Peyer's patch (tissue), 4 donors: Measurements from ENCODE around the gene NSUN6.
"Not testable (repeated sequence)": the region's sequence is repeated elsewhere in the genome, so short reads cannot be mapped to it uniquely, and the experiment has no call there.

Experiments
- POLR2A ChIP-seq, 2 donors: fragments of 450-650 bp; IDR thresholded peaks; one replicate each; pipeline ENCODE4 v1.5.1; 2017; ENCODE audit warnings: antibody characterized with exemption in 2 of 2, mild to moderate bottlenecking in 2 of 2, moderate library complexity in 2 of 2
- TF ChIP-seq, protein P1 (sequence below), 6 experiments: fragments of 450-650 bp in 4 of 6; fragments of 200-600 bp in 2 of 6; sonication (generic) in 1 of 6; IDR thresholded peaks; one replicate each; pipeline ENCODE4 v1.5.1; 2017 to 2019; ENCODE audit warnings: antibody characterized with exemption in 6 of 6, mild to moderate bottlenecking in 3 of 6, moderate library complexity in 1 of 6

DNA sequence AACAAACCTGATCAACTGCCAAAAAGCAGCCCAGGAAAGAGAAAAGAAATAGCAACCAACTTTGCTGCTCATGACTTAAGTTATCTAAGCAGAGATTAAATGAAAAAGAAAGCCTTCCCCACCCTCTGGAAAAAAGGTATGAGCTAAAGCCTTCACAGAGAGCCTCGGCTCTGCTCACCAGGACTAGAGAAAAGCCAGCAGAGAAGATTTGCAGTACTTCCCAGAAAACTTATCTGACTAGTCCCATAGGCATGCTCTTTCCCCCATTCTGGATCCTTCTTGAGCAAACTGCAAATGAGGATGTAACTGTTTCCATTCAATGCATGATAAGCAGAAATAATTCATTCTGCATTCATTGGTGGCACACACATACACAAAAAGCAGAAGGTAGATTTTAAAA lies 27.7 kb downstream of the NSUN6 start:
- TF ChIP-seq, protein P1, sequence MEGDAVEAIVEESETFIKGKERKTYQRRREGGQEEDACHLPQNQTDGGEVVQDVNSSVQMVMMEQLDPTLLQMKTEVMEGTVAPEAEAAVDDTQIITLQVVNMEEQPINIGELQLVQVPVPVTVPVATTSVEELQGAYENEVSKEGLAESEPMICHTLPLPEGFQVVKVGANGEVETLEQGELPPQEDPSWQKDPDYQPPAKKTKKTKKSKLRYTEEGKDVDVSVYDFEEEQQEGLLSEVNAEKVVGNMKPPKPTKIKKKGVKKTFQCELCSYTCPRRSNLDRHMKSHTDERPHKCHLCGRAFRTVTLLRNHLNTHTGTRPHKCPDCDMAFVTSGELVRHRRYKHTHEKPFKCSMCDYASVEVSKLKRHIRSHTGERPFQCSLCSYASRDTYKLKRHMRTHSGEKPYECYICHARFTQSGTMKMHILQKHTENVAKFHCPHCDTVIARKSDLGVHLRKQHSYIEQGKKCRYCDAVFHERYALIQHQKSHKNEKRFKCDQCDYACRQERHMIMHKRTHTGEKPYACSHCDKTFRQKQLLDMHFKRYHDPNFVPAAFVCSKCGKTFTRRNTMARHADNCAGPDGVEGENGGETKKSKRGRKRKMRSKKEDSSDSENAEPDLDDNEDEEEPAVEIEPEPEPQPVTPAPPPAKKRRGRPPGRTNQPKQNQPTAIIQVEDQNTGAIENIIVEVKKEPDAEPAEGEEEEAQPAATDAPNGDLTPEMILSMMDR (IDR thresholded peaks at IDR 0.05): not testable (repeated sequence)
- TF ChIP-seq POLR2A (IDR thresholded peaks at IDR 0.05): not testable (repeated sequence)
